B cell (primary cell): ENCODE results near the gene ENO3. TPM values are rescaled to one million over a fixed set of nuclear protein-coding genes. Genes with fewer than 3 reads are reported as not detected.
A peak's percentile ranks its signal among the peaks of the same experiment; 100 is the strongest.

Source experiments
- ATAC-seq: fragments of 200-7000 bp; cut with Tn5 transposase; one replicate; pipeline ENCODE4 v1.10.0; 2021; ENCODE audit warnings: low read depth, mild to moderate bottlenecking, moderate number of reproducible peaks, moderate library complexity
- CTCF ChIA-PET: fragments of 350-600 bp; sonication (Branson Sonifier 250); formaldehyde crosslinking; loops from one replicate; lab custom pipeline; 2021; ENCODE audit warnings: antibody characterized with exemption, inconsistent platforms; lab: Charles Lee
- POLR2A ChIA-PET: fragments of 350-600 bp; sonication (Branson Sonifier 250); formaldehyde crosslinking; loops from one replicate; lab custom pipeline; 2021; ENCODE audit warnings: antibody characterized with exemption; lab: Charles Lee
- DNase-seq: peaks from one replicate; pipeline ENCODE4 v3.0.0; 2013
- H2AFZ ChIP-seq: 2 replicates; pipeline ENCODE4 v1.6.1; 2012; ENCODE audit warnings: mild to moderate bottlenecking, low read depth, low read length; ENCODE audit not compliant: insufficient read depth, poor library complexity, severe bottlenecking
- H3K27ac ChIP-seq, 2 donors: 1 replicate in 1 of 2; 2 replicates in 1 of 2; pipeline ENCODE4 v1.5.1; 2012 to 2013; ENCODE audit warnings: low read length in 2 of 2, mild to moderate bottlenecking in 2 of 2, moderate library complexity in 1 of 2
- H3K27me3 ChIP-seq, 4 experiments: fragments of 200-600 bp in 1 of 4; sonication (generic) in 1 of 4; replicated peaks in 1 of 4; 1 replicate in 2 of 4; 2 replicates in 2 of 4; pipeline versions ENCODE4 v1.6.1 to v1.7.0; 2013 to 2016; ENCODE audit warnings: low read length in 3 of 4, mild to moderate bottlenecking in 2 of 4, mixed read lengths in 1 of 4, moderate library complexity in 1 of 4; ENCODE audit not compliant: insufficient read depth in 4 of 4, control insufficient read depth in 3 of 4; ENCODE audit errors: control extremely low read depth in 1 of 4
- H3K36me3 ChIP-seq, 2 experiments: replicated peaks in 1 of 2; 1 replicate in 1 of 2; 2 replicates in 1 of 2; pipeline versions ENCODE4 v1.6.1 to v1.7.1; 2013; ENCODE audit warnings: low read length in 1 of 2; ENCODE audit not compliant: insufficient read depth in 2 of 2, control insufficient read depth in 1 of 2; ENCODE audit errors: control extremely low read depth in 1 of 2, extremely low read depth in 1 of 2
- H3K4me1 ChIP-seq, 2 donors: fragments of 200-600 bp in 1 of 2; sonication (generic) in 1 of 2; 1 replicate in 1 of 2; 2 replicates in 1 of 2; pipeline versions ENCODE4 v1.5.1 to v1.6.1; 2013 to 2017; ENCODE audit warnings: low read length in 2 of 2; ENCODE audit not compliant: control insufficient read depth in 2 of 2, insufficient read depth in 2 of 2
- H3K4me2 ChIP-seq: replicated peaks from 2 replicates; pipeline ENCODE3; 2012; ENCODE audit warnings: mild to moderate bottlenecking, low read depth, low read length; ENCODE audit not compliant: poor library complexity, severe bottlenecking
- H3K4me3 ChIP-seq, 5 experiments: fragments of 200-600 bp in 1 of 5; sonication (generic) in 1 of 5; 1 replicate in 3 of 5; 2 replicates in 2 of 5; pipeline versions ENCODE4 v1.5.1 to v1.7.0; 2011 to 2016; ENCODE audit warnings: low read length in 4 of 5, mild to moderate bottlenecking in 4 of 5, low read depth in 2 of 5, control low read depth in 1 of 5, moderate library complexity in 1 of 5; ENCODE audit not compliant: insufficient read depth in 1 of 5; ENCODE audit errors: control extremely low read depth in 1 of 5, extremely low read depth in 1 of 5
- H3K79me2 ChIP-seq: fragments of 200-600 bp; sonication (generic); one replicate; pipeline ENCODE4 v1.6.0; 2016; ENCODE audit warnings: low read length; ENCODE audit not compliant: control insufficient read depth, insufficient read depth
- H3K9ac ChIP-seq: fragments of 200-600 bp; sonication (generic); 2 replicates; pipeline ENCODE4 v1.6.1; 2017; ENCODE audit warnings: mild to moderate bottlenecking, low read length, moderate library complexity
- H3K9me3 ChIP-seq, 3 donors: one replicate each; pipeline versions ENCODE4 v1.6.1 to v1.7.1; 2013; ENCODE audit warnings: low read length in 2 of 3; ENCODE audit not compliant: control insufficient read depth in 2 of 3, insufficient read depth in 1 of 3; ENCODE audit errors: control extremely low read depth in 1 of 3
- H4K20me1 ChIP-seq: 2 replicates; pipeline ENCODE4 v1.6.0; 2012; ENCODE audit warnings: mild to moderate bottlenecking, low read length; ENCODE audit not compliant: insufficient read depth, control insufficient read depth, poor library complexity, severe bottlenecking
- H3K27ac Mint-ChIP-seq: one replicate; pipeline ENCODE4 v1.8.0; 2021; ENCODE audit warnings: mixed read lengths
- H3K27me3 Mint-ChIP-seq: one replicate; pipeline ENCODE4 v1.8.0; 2021; ENCODE audit warnings: mixed read lengths
- H3K4me1 Mint-ChIP-seq: one replicate; pipeline ENCODE4 v1.8.0; 2021; ENCODE audit warnings: mixed read lengths
- H3K4me3 Mint-ChIP-seq: one replicate; pipeline ENCODE4 v1.8.0; 2021; ENCODE audit warnings: mixed read lengths
- H3K9me3 Mint-ChIP-seq: one replicate; pipeline ENCODE4 v1.8.0; 2022; ENCODE audit warnings: mixed read lengths; ENCODE audit not compliant: insufficient read depth
- CTCF ChIP-seq: fragments of 200-600 bp; IDR thresholded peaks from one replicate; pipeline ENCODE4 v1.8.0; 2022; ENCODE audit warnings: antibody characterized with exemption, mild to moderate bottlenecking
- EZH2 ChIP-seq: IDR thresholded peaks from 2 replicates; pipeline ENCODE4 v1.6.1; 2012; ENCODE audit warnings: borderline replicate concordance, low read depth, mild to moderate bottlenecking, moderate library complexity, low read length; ENCODE audit not compliant: insufficient read depth, poor library complexity, severe bottlenecking
- WGBS: methylation state at CpG from one replicate; pipeline ENCODE4 v1.1.5; 2013; ENCODE audit warnings: missing lambda C conversion rate; ENCODE audit not compliant: insufficient coverage; 5-methylcytosine and 5-hydroxymethylcytosine counted together
- intact Hi-C: fragments of 100-400 bp; cut with micrococcal nuclease; formaldehyde crosslinking; loops from one replicate; pipeline ENCODE4 v1.10.0; 2022
- polyA plus RNA-seq: library from polyadenylated mRNA; depleted of rRNA; stranded (reverse); fragments of >200 nt; gene quantifications from 2 replicates; pipeline ENCODE4 v1.2.3, GENCODE V29; 2012
- total RNA-seq, 2 donors: library from RNA; stranded (reverse); fragments of 120-200 nt in 1 of 2; gene quantifications; 1 replicate in 1 of 2; 2 replicates in 1 of 2; pipeline versions ENCODE4 v1.2.3 to v1.2.4, GENCODE V29; 2013 to 2022

The ENO3 gene
- total and polyA plus RNA-seq, 2 donors (not counting 1 experiment from before 2014, with no cell fraction given) = 34.8 to 50.1 TPM

DNA sequence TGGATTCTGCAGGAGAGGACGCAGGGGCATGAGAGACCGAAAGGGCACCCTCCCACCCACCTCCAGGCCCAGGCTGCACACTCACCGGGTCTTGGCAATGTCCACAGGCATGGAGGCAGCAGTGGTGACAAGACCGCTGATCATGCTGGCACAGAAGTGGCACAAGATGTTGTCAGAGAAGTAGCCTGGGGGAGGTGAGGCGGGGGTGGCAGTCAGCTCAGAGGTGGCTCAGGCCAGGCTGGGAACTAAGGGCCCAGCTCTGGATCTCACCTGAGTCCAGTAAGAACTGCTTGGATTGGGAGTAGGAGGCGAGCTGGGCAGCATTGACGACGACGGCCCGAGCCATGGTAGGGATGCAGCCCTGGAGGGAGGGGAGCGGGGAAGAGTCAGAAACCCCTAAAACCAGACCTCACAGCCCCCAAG is 12.8 kb upstream of the ENO3 start:
- DNase-seq (no peak), ATAC-seq (no peak)
- Mint-ChIP-seq H3K27me3 (peaks cover 10% of the 10 kb centered on the region), H3K9me3 (no peaks in the 10 kb centered on the region), H3K27ac (no peak overlapping the region), H3K4me1 (peaks cover 55% of the 10 kb centered on the region), H3K4me3 (peak overlapping the region; percentile 89)
- H3K79me2 ChIP-seq = peaks cover 35% of the 10 kb centered on the region
- ChIA-PET POLR2A (no interaction called here), CTCF (interaction anchor here (0.5 to 3.1 kb wide), 2 partner anchors 41 to 568 kb away, joined by 3 to 12 read pairs; no protein-coding TSS in a partner anchor)
- intact Hi-C loops = loop anchor here (2.0 kb wide), 1 partner anchor 29 kb away; no protein-coding TSS in a partner anchor
- no peak overlapping the region for H3K9ac ChIP-seq
- peaks cover 0 to 10% (median 2%) of the 10 kb centered on the region in 4 experiments for H3K27me3 ChIP-seq
- no peaks in the 10 kb centered on the region for H3K9me3 ChIP-seq
- peaks cover 0 to 29% of the 10 kb centered on the region in 2 experiments for H3K36me3 ChIP-seq
- H3K4me1 ChIP-seq = peaks cover 37 to 47% of the 10 kb centered on the region in 2 donors
- 94% methylated on average over 6 of the region's 11 CpGs for WGBS
- no peak overlapping the region for H3K4me2 ChIP-seq
- H4K20me1 ChIP-seq = no peaks in the 10 kb centered on the region
- no peak overlapping the region for H2AFZ ChIP-seq
- TF ChIP-seq EZH2 (no peak), CTCF (no peak)
- no peak overlapping the region for H3K27ac ChIP-seq
- no peak overlapping the region for H3K4me3 ChIP-seq
